GM21723 (cell line): Measurements from ENCODE around the gene VKORC1L1.
A peak's percentile ranks its signal among the peaks of the same experiment; 100 is the strongest.
"Not testable (repeated sequence)": the region's sequence is repeated elsewhere in the genome, so short reads cannot be mapped to it uniquely, and the experiment has no call there.

Experiments used
- ATAC-seq: cut with Tn5 transposase; IDR thresholded peaks from one replicate; pipeline ENCODE4 v1.9.1; 2021; ENCODE audit warnings: mild to moderate bottlenecking, moderate library complexity; ENCODE audit not compliant: unreplicated experiment

Gene VKORC1L1

GRCh38 chr7:65884983-65885382 is 12.1 kb downstream of the VKORC1L1 start:
- ATAC-seq, result not testable (repeated sequence)

- ATAC-seq, result not testable (repeated sequence)
Observed at GRCh38 chr7:65885533-65885932, 12.7 kb downstream of the VKORC1L1 start.

- not testable (repeated sequence) for ATAC-seq
Observed at GRCh38 chr7:65888434-65889156, 15.7 kb downstream of the VKORC1L1 start.

DNA sequence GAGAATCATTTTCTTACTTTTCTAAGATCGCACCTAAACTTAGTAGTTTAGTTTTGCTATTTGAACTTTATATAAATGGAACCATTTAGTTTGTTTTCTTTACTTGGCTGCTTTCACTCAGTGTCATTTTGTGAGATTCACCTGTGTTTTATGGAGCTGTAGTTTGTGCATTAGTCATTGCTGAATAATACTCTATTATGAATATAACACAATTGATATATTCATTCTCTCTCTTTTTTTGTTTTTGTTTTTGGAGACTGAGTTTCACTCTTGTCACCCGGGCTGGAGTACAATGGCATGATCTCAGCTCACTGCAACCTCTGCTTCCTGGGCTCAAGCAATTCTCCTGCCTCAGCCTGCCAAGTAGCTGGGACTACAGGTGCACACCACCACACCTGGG is 16.8 kb downstream of the VKORC1L1 start:
- ATAC-seq, result not testable (repeated sequence)

DNA sequence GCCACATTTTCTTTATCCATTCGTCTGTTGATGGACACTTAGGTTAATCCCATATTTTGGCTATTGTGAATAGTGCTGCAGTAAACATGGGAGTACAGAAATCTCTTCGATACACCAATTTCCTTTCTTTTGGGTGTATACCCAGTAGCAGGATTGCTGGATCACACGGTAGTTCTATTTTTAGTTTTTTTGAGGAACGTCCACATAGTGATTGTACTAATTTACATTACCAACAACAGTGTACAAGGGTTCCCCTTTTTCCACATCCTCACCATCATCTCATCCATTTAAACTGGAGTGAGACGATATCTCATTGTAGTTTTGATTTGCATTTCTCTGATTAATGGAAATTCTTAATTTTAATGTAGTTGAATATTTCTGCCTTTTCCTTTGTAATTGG is 19.3 kb downstream of the VKORC1L1 start:
- no peak for ATAC-seq

DNA sequence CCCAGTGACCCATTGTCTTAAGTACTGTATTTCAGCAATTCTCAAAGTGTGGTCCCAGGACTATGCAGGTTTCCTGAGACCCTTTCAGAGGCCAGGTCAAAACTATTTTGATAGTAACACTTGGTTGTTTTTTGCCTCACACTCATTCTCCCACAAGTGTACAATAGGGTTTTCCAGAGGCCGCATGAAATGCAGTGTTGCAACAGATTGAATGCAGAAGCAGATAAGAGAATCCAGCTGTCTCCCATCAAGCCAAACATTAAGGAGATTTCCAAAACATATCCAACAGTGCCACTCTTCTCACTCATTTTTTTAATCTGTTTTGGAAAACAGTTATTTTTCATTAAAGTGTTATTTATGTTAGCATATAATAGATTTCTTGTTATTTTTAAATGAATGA is 20.0 kb downstream of the VKORC1L1 start:
- no peak for ATAC-seq

DNA sequence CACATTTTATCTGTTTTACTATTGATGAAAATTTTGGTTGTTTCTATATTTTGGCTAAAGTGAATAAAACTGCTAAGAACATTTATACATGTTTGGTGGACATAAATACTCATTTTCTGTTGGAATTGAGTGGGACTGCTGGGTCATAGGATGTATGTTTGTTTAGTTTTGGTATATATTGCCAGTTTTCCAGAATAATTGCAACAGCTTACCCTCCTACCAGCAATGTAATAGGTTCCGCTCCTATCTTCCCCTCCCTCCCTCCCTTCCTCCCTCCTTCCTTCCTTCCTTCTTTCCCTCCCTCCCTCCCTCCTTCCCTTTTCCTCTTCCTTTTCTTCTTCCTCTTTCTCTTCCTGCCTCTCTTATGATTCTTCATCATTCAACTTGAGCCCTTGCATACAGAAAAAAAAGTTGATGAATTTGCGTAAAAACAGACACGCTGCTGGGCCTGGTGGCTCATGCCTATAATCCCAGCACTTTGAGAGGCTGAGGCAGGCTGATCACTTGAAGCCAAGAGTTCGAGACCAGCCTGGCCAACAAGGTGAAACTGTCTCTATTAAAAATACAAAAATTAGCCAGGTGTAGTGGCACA is 23.5 kb downstream of the VKORC1L1 start:
- ATAC-seq, result no peak

DNA sequence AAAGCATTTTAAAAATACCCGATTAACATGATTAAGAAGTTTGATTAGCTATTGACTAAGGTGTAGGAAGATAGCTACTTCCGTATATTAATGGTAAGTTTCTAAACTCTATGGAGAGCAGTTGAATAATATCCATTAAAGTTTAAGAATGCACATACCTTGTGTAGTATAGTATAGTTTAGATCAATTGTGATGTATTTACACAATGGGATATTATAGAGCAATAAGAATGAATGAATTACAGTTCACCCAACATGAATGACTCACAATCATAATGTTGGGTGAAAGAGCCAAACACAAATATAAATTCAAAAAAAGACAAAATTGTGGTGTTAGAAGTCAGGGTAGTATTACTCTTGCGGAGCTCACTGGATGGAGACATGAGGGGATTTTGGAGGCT is 24.4 kb downstream of the VKORC1L1 start:
- not testable (repeated sequence) for ATAC-seq

DNA sequence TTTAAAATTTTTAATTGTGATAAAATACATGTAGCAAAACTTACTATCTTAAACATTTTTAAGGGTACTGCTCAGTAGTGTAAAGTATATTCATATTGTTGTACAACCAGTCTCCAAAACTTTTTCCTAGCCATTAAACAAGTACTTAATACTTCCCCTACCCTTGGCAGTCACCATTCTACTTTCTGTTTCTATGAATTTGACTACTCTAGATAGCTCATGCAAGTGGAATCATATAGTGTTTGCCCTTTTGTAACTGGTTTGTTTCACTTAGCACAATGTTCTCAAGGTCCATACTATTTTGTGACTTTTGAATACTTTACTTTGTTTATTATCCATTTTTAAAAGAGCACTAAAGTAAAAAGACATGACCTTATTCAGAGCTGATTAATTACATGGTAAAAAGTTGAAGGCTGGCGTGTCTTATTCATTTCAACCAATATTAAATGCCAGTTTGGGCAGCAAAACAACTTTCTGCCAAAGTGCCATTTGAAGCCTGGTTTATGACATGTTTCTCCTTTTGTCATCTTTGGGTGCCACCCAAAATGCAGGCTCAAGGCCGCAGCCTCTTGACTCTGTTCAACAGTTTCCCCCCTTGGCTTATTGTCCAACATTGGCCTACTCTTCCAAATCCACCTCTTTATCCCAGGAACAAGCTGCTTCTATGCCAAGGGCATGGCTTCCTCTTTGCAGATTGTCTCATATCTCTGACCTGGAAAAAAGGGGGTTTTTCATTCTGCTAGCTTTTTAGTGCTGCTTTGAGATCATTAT is 26.0 kb downstream of the VKORC1L1 start:
- peak; percentile 60 for ATAC-seq

DNA sequence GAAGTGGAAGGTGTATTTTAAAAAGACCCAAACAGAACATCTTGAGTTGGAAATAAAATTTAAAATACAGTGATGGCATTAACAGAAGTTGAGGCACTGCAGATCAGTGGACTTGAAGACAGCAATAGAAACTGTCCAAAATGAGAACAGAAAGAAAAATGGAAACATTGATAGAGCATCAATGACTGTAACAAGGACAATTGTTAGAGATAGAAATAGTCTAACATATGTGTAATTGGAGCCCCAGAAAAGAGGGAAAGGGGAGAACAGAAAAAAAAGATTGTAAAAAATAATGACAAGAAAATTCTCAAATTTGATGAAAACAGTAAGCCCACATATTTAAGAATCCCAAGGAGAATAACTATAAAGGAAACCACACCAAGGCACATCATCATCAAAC is 29.4 kb downstream of the VKORC1L1 start:
- no peak for ATAC-seq

DNA sequence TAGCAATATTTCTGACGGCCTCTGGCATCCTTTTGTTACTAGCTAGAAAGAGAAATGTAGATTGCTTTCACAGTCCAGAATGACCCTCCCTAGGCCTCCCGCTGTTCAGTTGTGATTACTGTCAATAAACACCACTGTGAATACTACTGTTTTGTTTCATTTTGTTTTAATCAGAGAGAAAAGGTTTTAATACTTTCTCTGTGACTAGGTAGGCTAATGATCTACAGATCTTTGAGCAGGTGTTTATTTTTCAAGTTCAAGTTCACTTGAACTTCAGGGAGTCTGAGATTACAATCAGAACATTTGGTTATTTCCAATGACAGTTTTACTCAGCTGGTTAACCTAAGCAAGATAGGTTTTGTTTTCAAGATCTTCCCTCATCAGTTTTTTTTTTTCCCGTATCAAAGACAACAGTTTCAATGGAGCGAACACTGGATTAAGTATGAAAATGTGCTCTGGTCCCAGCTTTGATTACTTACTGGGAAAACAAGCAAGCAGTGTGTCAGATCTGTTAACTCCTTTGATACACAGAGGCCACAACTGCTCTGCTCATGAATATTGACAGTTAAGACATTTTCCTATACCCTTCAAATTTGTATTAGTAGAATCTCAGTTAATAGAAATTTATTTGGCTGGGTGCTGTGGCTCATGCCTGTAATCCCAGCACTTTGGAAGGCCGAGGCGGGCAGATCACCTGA is 34.8 kb downstream of the VKORC1L1 start:
- no peak for ATAC-seq

- no peak for ATAC-seq
Observed at GRCh38 chr7:65910237-65910636, 37.4 kb downstream of the VKORC1L1 start.

- ATAC-seq, result no peak
Observed at GRCh38 chr7:65912237-65912636, 39.4 kb downstream of the VKORC1L1 start.

DNA sequence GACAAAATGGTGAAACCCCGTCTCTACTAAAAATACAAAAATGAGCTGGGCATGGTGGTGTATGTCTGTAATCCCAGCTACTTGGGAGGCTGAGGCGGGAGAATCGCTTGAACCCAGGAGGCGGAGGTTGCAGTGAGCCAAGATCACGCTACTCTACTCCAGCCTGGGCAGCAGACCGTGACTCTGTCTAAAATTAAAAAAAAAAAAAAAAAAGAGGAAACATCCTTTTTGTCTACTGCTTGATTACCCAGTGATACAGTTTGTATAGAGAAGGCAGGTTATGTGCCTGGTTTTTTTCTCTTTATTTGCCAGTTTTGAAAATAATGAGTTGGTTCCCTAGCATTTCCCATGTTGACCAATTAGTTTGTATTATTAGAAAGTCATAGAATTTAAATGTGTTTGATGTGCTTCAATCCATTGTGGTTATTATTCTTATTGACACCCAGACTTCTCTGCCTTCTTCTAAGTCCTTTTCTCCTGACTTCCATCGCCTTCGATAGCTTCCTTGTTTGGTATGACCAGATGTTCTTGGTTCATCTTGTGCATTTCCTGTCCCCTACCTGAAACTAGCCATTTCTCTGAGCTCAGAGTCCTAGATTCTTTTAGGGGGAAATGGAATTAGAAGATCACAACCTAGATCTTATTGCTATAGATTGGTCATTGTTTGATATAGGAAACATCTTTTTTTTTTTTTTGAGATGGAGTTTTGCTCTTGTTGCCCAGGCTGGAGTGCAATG is 43.2 kb downstream of the VKORC1L1 start:
- ATAC-seq, result no peak

GRCh38 chr7:65923316-65923715 is 50.4 kb downstream of the VKORC1L1 start:
- ATAC-seq, result no peak

GRCh38 chr7:65924193-65924592 is 51.3 kb downstream of the VKORC1L1 start:
- no peak for ATAC-seq

- ATAC-seq, result no peak
Observed at GRCh38 chr7:65925040-65925439, 52.2 kb downstream of the VKORC1L1 start.

DNA sequence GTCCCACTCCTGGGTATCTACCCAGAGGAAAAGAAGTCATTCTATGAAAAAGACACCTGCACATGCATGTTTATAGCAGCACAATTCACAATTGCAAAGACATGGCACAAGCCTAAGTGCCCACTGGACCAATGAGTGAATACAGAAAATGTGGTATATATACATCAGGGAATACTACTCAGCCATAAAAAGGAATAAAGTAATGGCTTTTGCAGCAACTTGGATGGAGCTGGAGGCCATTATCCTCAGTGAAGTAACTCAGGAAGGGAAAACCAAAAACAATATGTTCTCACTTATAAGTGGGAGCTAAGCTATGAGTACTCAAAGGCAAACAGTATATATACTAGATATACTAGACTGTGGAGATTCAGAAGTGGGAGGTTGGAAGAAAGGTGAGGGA is 53.7 kb downstream of the VKORC1L1 start:
- no peak for ATAC-seq

- ATAC-seq, result no peak
Observed at GRCh38 chr7:65927489-65928448, 54.9 kb downstream of the VKORC1L1 start.

DNA sequence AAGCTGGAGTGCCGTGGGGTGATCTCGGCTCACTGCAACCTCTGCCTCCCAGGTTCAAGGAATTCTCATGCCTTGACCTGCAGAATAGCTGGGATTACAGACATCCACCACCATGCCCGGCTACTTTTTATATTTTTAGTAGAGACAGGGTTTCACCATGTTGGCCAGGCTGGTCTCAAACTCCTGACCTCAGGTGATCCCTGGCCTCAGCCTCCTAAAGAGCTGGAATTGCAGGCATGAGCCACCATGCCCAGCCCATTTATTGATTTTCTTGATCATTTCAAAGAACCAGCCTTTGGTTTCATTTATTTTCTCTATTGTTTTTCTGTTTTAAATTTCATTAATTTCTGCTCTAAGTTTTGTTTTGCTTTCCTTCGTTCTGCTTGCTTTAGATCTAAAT is 58.8 kb downstream of the VKORC1L1 start:
- no peak for ATAC-seq
